Cardiac muscle cell (in vitro differentiated cells and primary cell): ENCODE measurements around the gene POFUT1. TPM values are rescaled to one million over a fixed set of nuclear protein-coding genes. Genes with fewer than 3 reads are reported as not detected.
A peak's percentile ranks its signal among the peaks of the same experiment; 100 is the strongest.

ENCODE experiments used
- DNase-seq, 2 donors: peaks; one replicate each; pipeline versions ENCODE4 v3.0.0 to v3.0.0-alpha.2; 2010 to 2017; ENCODE audit warnings: low read depth in 1 of 2, low spot score in 1 of 2
- H3K27ac ChIP-seq: fragments of 200-600 bp; sonication (generic); 2 replicates; pipeline ENCODE4 v1.5.1; 2016
- H3K27me3 ChIP-seq: fragments of 200-600 bp; sonication (generic); 2 replicates; pipeline ENCODE4 v1.6.0; 2016; ENCODE audit warnings: control low read depth
- H3K36me3 ChIP-seq: fragments of 200-600 bp; sonication (generic); 2 replicates; pipeline ENCODE4 v1.5.1; 2016; ENCODE audit warnings: control low read depth
- H3K4me1 ChIP-seq: fragments of 200-600 bp; sonication (generic); 2 replicates; pipeline ENCODE4 v1.8.1; 2017; ENCODE audit warnings: low read depth, mild to moderate bottlenecking, mixed run types
- H3K4me3 ChIP-seq: fragments of 200-600 bp; sonication (generic); 2 replicates; pipeline ENCODE4 v1.5.1; 2016; ENCODE audit warnings: mild to moderate bottlenecking
- H3K9me3 ChIP-seq: fragments of 200-600 bp; sonication (generic); 2 replicates; pipeline ENCODE4 v1.5.1; 2017; ENCODE audit warnings: low read depth, mild to moderate bottlenecking, control low read depth
- CTCF ChIP-seq: IDR thresholded peaks from 2 replicates; pipeline ENCODE4 v1.5.1; 2012; ENCODE audit warnings: low read depth, mild to moderate bottlenecking, low read length
- polyA plus RNA-seq: library from polyadenylated mRNA; unstranded; fragments of >200 nt; fragmentation: Nextera tagmentation; extraction: Ambion mirVana; gene quantifications from 2 replicates; pipeline ENCODE4 v1.2.1, GENCODE V29; 2016
- total RNA-seq: library from RNA; depleted of rRNA; stranded (reverse); fragments of >200 nt; gene quantifications from 2 replicates; pipeline ENCODE4 v1.2.3, GENCODE V29; 2016

The POFUT1 gene
- total and polyA plus RNA-seq, 2 experiments from 2014 or later = 25.1 to 31.4 TPM

DNA sequence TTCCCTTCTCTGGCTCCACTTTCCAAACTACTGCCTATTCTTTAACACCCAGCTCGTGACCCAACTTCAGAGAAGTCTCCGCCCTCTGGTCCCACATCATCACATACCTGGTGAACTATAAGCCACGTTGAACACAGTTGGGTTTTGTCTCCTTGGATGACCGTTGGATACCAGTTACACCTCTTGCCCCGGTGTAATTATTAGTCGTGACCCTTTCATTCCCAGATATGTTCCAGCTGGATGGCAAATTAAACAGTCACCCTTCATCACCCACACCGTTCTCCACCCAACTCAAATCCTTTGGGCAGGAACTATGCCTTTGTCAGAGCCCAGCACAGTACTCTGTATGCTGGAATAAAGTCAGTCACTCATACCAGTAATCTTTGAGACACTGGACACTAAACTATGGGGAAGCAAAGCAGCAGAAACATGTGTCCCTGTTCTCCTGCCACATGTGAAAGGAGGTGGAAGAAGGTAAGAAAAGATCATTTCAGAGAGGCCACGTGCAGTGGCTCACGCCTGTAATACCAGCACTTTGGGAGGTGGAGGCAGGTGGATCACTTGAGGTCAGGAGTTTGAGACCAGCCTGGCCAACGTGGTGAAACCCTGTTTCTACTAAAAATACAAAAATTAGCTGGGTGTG is 22.6 kb upstream of the POFUT1 start:
- Histone ChIP-seq H3K4me3 (no peak overlapping the region), H3K27me3 (no peaks in the 10 kb centered on the region), H3K9me3 (no peaks in the 10 kb centered on the region), H3K4me1 (peaks cover 7% of the 10 kb centered on the region), H3K27ac (no peak overlapping the region), H3K36me3 (no peaks in the 10 kb centered on the region)
- no peak for DNase-seq
- no peak for TF ChIP-seq CTCF

DNA sequence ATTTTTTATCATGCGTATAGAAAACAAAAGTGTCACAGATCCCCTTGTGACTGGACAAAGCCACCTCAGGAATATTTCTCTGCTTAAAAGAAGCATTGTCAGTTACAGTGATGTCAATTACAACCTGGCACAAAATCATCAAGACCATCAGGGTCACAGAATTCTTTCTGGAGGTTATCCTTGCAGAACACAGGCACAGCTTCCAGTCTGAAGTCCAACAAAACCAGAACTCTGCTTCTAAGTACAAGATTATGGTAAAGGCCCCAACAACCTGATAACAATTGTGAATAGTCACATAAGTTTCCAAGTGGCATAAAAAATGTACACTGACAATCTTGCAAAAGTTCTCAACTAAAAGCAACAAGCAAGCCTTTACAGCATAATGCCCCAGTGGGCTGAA is 21.2 kb upstream of the POFUT1 start:
- no peak for DNase-seq
- no peak for TF ChIP-seq CTCF
- Histone ChIP-seq H3K9me3 (no peaks in the 10 kb centered on the region), H3K4me1 (peaks cover 7% of the 10 kb centered on the region), H3K27ac (no peak overlapping the region), H3K36me3 (no peaks in the 10 kb centered on the region), H3K27me3 (no peaks in the 10 kb centered on the region), H3K4me3 (no peak overlapping the region)

- TF ChIP-seq CTCF = no peak
- no peaks in the 10 kb centered on the region for H3K36me3 ChIP-seq
- H3K4me3 ChIP-seq = no peak overlapping the region
Measured at GRCh38 chr20:32188376-32189122, 19.1 kb upstream of the POFUT1 start.

GRCh38 chr20:32189123-32189410 is 18.6 kb upstream of the POFUT1 start:
- Histone ChIP-seq H3K4me3 (no peak overlapping the region), H3K36me3 (no peaks in the 10 kb centered on the region), H3K4me1 (peaks cover 11% of the 10 kb centered on the region), H3K27me3 (no peaks in the 10 kb centered on the region), H3K27ac (no peak overlapping the region), H3K9me3 (no peaks in the 10 kb centered on the region)
- no peak for TF ChIP-seq CTCF
- DNase-seq = no peak

More at GRCh38 chr20:32188376-32189122, 19.1 kb upstream of the POFUT1 start:
- H3K27me3 ChIP-seq = no peaks in the 10 kb centered on the region
- H3K27ac ChIP-seq = no peak overlapping the region
- DNase-seq = no peak
- no peaks in the 10 kb centered on the region for H3K9me3 ChIP-seq
- peaks cover 7% of the 10 kb centered on the region for H3K4me1 ChIP-seq

- no peaks in the 10 kb centered on the region for H3K9me3 ChIP-seq
- peaks cover 15% of the 10 kb centered on the region for H3K4me1 ChIP-seq
- H3K36me3 ChIP-seq = peaks cover 3% of the 10 kb centered on the region
- peak overlapping the region; percentile 13 for H3K27ac ChIP-seq
- H3K27me3 ChIP-seq = no peaks in the 10 kb centered on the region
- H3K4me3 ChIP-seq = peak overlapping the region; percentile 30
- TF ChIP-seq CTCF = no peak
- peak; percentile 50 to 70 for DNase-seq
Measured at GRCh38 chr20:32189691-32190615, 17.7 kb upstream of the POFUT1 start.
